Measurements from ENCODE around the gene CDKAL1.
"Not testable (repeated sequence)": the region's sequence is repeated elsewhere in the genome, so short reads cannot be mapped to it uniquely, and the experiment has no call there.

Gene CDKAL1

GRCh38 chr6:20751293-20751935 lies 217.2 kb downstream of the CDKAL1 start:
- no peak for DNase-seq

- no peak for DNase-seq
These were observed 221.4 kb downstream of the CDKAL1 start for GRCh38 chr6:20755631-20756030.

GRCh38 chr6:20756584-20757147 lies 222.4 kb downstream of the CDKAL1 start:
- DNase-seq, result not testable (repeated sequence)

GRCh38 chr6:20757761-20758160 lies 223.5 kb downstream of the CDKAL1 start:
- DNase-seq, result no peak

- no peak for DNase-seq
These were observed 229.0 kb downstream of the CDKAL1 start for GRCh38 chr6:20763296-20763695.

- no peak for DNase-seq
These were observed 235.4 kb downstream of the CDKAL1 start for GRCh38 chr6:20769631-20770030.

- DNase-seq, result no peak
These were observed 236.5 kb downstream of the CDKAL1 start for GRCh38 chr6:20770773-20771172.

GRCh38 chr6:20771409-20771808 lies 237.2 kb downstream of the CDKAL1 start:
- no peak for DNase-seq

- no peak for DNase-seq
These were observed 239.6 kb downstream of the CDKAL1 start for GRCh38 chr6:20773822-20774221.

- DNase-seq, result no peak
These were observed 241.7 kb downstream of the CDKAL1 start for GRCh38 chr6:20775981-20776380.

GRCh38 chr6:20777801-20778200 lies 243.5 kb downstream of the CDKAL1 start:
- DNase-seq, result no peak

- no peak for DNase-seq
These were observed 244.2 kb downstream of the CDKAL1 start for GRCh38 chr6:20778459-20778858.

GRCh38 chr6:20778912-20779311 lies 244.7 kb downstream of the CDKAL1 start:
- no peak for DNase-seq

GRCh38 chr6:20789162-20789561 lies 254.9 kb downstream of the CDKAL1 start:
- no peak for DNase-seq

GRCh38 chr6:20790032-20790791 lies 256.0 kb downstream of the CDKAL1 start:
- no peak for DNase-seq

- no peak for DNase-seq
These were observed 256.8 kb downstream of the CDKAL1 start for GRCh38 chr6:20791074-20791473.

GRCh38 chr6:20791944-20792343 lies 257.7 kb downstream of the CDKAL1 start:
- no peak for DNase-seq

- no peak for DNase-seq
These were observed 258.9 kb downstream of the CDKAL1 start for GRCh38 chr6:20793174-20793573.

- no peak for DNase-seq
These were observed 263.3 kb downstream of the CDKAL1 start for GRCh38 chr6:20797597-20797996.

GRCh38 chr6:20800229-20800628 lies 266.0 kb downstream of the CDKAL1 start:
- no peak for DNase-seq

GRCh38 chr6:20800653-20801052 lies 266.4 kb downstream of the CDKAL1 start:
- DNase-seq, result no peak

- no peak for DNase-seq
These were observed 267.3 kb downstream of the CDKAL1 start for GRCh38 chr6:20801595-20801994.

- DNase-seq, result no peak
These were observed 268.3 kb downstream of the CDKAL1 start for GRCh38 chr6:20802596-20802995.

GRCh38 chr6:20805021-20805420 lies 270.8 kb downstream of the CDKAL1 start:
- no peak for DNase-seq

Measured in activated CD4-positive, alpha-beta T cell treated with anti-CD3 and anti-CD28 coated beads for 48 hours (primary cell).